SIG-M5 treated with dmso at 0.1 percent for 504 hours (cell line): ENCODE results near the gene ME1.
"Not testable (repeated sequence)": the region's sequence is repeated elsewhere in the genome, so short reads cannot be mapped to it uniquely, and the experiment has no call there.

ENCODE experiments used
- DNase-seq: peaks from one replicate; lab custom pipeline; 2025; ENCODE audit not compliant: unreplicated experiment; lab: John Stamatoyannopoulos, UW

Gene ME1

DNA sequence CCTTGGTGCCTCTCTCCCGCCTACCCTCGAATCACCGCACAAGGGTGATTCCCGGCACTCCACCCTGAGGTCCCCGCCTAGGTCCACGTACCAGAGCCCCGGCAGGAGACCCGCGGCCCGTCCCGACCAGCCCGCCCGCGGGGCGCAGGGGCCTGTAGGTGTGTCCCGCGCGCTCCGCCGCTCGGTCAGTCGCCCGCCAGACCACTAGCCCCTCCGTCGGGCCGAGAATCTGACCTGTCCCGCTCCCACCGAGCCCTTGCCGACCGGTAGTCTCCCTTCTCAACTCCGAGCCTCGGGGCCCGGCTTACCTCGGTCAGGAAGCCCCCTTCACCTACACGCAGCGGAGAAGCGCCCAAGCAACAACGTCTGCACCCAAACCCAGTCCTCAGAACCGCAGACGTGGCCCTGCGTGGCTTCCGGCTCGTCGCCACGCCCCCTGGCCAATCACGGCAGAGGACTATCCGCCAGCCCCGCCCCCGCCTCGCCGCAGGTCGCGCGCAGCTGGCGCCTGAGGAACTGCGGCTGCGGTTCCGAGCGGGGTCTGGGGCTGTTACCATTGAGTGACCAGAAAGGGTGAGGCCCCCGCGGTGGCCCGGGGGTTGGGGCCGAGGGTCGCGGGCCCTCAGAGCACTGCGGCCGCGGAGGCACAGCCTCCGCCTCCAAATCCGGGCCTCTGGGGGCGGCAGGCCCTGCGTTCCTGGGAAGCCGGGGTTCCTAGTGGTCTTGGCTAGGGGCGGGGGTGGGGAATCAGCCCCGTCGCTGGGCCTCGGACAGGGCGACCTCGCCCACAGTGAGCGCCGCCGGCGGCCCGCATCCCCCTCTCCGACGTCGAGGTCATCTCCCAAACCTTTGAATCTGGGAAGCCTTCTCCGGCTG lies 237.7 kb downstream of the ME1 start, which contains the start of the genes PGM3 and RWDD2A:
PGM3 (minus strand) TSS at position 395 of the 876 bp plus-strand sequence. CDS start 2,253 bp downstream, outside the sequence.
RWDD2A (plus strand) TSS at position 487 of the 876 bp plus-strand sequence. CDS start 1,095 bp downstream, outside the sequence.
- peak; percentile 76 for DNase-seq

DNA sequence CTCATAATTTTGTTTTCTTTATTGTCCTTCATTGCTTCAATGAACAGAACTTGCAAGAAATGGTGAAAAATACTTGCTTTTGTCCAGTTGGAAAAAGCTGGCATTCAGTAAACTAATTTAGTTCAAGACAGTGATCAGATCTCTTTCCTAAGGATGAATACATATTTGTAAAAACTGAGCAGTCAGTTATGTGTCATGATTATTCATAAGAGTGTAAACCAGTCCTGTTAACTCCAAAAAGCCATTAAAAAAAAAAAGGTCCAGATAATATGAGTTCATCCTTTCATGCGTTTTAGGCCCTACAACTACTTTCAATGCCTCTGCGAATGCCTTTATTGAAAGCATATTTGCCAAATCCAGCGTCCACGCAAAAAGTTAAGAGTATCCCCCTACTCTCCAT lies 238.4 kb downstream of the ME1 start:
- no peak for DNase-seq

DNA sequence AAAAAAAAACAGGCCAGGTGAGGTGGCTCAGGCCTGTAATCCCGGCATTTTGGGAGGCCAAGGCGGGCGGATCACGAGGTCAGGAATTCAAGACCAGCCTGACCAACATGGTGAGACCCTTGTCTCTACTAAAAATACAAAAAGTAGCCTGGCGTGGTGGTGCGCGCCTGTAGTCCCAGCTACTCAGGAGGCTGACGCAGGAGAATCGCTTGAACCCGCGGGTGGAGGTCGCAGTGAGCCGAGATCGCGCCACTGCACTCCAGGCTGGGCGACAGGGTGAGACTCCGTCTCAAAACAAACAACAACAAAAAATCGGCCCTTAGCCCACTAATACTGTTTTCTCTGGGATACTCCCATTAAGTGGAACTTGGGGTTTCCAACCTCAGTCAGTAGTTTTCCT lies 238.9 kb downstream of the ME1 start:
- not testable (repeated sequence) for DNase-seq

DNA sequence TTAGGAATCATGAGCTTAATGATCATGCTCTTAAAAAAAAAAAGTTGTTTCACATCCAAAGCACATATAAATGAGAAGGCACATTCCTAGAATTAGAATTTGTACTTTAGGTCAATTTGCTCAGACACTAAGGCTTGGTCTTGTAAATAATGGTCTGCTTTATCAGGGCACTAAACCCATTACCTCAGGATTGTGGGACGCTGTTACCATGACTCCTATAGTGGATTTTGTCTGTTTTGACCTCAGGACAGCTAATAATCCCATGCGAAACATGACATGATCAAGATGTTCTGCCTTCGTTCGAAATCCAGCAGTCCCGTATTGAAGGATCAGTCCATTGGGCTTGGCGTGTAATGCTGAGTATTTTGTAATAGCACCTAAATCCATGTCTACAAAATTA lies 240.2 kb downstream of the ME1 start:
- no peak for DNase-seq

DNA sequence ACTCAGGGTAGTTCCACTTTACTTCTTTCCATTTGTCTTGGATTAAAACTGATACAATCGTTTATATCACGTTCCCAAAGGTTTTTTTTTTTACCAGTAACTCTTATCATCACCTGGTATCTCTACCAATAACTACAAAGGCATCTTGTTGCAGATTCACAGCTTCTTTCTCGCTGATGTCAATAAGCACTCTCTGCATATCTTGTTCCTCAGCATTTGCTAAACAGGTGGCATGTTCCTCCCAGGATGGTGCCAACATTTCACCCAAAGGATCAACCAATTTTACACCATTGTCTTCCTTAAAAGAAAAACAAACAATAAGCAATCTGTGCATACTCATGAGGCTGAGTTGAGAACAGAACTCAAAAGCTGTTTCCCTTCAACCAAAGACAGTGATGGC lies 242.3 kb downstream of the ME1 start:
- no peak for DNase-seq

DNA sequence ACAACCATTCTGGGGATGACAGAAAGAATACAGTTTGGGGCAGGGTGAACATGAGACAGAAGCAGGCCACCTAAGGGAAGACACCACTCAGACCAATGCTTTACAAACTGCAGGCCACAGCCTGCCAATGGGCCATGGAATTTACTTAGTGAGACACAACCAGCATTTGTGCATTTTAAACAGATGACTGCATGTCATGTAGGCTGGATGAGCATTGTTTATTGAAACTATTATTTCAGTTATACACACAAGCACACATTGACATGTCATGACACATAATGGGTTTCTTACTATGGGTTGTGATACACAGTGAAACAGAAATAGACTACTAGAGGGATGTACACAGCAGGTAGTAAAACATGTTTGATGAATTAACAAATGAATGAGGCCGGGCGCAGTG lies 245.8 kb downstream of the ME1 start:
- no peak for DNase-seq

DNA sequence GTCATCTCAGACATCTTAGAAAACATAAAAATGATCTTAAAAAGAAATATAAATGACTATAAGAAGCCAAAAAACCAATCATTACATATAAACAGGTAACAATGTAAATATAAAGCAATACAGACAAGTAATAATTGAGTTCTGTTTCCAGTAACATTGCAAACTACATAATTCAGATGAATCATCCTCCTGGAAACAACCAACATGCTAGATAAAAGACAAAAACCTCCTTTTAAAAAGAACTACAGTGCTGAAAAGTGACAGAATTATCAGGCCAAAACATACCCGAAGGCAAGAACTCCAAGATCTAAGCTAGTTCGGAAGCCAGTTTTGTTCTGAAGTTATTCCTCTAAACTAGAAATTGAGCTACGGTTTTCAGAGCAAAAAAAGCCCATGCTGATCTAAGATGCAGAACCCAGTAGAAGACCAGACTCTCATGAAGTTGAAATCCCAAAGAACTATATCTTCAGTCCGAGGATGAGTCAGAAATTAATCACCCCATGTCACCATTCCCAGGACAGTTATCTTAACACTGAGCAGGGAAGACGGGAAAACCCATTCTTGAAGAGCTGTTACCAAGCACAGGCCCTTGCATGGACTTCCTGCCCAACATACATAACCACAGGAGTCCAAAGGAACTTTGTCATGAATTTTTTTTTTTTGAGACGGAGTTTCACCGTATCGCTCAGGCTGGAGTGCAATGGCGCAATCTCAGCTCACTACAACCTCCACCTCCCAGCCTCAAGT lies 247.6 kb downstream of the ME1 start:
- DNase-seq, result no peak

DNA sequence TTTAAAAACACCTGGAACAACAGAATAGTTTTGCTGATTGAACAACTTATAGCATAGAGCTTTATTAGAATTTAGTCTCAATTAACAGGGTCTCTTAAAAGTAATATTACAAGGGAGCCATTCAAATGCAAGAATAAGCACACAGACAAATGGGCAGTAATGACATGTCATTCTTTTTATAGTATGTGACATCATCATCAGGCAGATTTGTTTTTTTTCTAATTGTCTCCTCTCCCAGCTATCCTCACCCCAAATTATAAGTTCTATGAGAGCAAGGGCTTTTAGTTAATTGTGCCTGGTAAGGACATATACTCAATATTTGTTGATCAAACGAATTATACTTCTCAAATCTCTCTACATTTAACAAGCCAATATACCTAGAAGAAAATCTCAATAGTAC lies 248.7 kb downstream of the ME1 start:
- DNase-seq, result no peak

DNA sequence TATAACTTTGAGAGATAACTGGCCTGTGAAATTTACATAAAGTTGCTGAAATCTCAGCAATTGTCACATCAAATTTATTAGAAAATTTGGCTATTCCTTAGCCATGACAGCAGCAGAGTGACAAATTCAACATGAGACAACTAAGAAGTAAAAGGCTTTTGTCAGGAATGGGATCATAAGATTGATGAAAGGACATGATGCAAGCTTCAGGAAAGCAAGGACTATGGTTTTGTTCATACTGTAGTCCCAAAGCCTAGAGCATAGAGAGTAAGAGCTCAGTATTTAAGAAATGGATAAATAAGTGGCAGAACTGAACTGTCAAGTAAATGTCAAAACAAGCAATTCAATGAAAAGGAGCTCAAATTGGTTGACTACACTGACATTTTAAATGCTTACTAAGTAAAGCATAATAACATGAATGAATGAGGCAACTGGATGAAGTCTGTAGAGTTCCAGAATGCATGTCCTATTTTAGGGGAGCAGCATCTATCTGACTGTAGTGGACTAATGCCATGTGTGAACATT lies 250.4 kb downstream of the ME1 start:
- no peak for DNase-seq

DNA sequence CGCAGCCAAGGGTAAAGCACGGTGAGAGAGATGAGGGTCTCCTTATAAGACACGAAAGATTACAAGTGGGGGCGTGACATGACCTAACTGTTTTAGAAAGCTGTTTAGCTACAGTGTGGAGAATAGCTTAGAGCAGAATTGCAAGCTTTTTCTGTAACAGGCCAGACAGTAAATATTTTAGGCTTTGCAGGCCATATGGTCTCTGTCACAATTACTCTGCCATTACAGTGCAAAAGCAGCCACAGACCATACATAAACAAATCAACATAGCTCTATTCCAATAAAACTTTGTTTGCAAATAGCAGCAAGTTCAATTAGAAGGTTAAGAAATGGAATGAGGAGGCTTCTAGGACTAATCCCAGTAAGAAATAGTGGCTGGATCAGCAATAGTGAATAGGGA lies 254.6 kb downstream of the ME1 start:
- DNase-seq, result no peak

DNA sequence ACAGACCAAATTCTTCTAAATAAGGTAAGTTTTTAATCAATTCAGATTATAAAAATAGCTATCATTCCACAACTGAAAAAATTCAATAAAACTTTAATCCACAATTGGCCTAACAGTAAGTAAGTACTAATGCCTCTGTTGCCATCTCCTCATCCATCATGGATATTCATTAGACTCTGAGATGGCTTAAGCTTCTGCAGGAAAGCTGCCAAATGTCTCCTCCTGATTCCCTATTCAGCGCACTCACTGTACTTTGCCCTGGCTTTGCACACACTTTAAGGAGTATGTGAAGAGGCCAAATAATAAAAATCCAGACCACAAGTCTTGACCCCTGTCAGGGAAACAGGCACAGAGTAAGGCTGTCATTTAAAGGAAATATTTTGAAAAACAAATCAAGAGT lies 261.3 kb downstream of the ME1 start:
- no peak for DNase-seq

DNA sequence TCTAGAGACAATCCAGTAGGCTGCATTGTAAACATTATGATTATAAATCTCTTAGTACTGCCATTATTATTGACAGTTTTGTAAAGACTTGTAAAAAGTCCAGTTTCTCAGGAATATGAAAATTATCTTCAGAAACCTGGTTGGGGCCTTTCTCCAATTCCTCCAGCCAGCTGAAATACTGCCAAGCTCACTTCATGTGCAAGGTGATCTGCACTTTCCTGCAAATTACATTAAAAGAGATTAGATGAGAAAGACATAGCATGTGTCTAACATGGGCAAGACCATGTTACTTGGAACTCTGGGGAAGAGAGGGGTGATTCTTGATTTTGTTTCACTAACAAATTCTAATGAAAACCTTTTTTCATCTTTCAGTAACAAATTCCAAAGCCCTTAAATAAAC lies 261.7 kb downstream of the ME1 start:
- DNase-seq, result no peak

DNA sequence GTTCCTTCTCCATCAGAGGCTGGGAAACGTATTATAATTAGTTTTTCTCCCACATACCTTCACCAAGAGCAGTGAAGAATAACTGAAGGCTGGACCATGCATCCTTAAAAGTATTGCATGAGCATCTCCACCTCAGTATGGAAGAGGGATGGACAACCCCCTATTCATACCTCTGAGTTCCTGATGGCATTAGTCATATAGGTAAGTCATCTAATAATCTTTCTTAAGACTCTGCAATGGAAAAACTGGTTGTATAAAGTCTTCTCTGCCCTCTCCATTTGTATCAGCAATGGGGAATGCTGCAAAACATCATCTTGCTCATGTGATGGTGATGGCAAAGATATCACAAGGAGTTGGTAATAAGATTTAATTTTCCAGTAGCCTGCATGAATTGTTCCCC lies 262.3 kb downstream of the ME1 start:
- no peak for DNase-seq

DNA sequence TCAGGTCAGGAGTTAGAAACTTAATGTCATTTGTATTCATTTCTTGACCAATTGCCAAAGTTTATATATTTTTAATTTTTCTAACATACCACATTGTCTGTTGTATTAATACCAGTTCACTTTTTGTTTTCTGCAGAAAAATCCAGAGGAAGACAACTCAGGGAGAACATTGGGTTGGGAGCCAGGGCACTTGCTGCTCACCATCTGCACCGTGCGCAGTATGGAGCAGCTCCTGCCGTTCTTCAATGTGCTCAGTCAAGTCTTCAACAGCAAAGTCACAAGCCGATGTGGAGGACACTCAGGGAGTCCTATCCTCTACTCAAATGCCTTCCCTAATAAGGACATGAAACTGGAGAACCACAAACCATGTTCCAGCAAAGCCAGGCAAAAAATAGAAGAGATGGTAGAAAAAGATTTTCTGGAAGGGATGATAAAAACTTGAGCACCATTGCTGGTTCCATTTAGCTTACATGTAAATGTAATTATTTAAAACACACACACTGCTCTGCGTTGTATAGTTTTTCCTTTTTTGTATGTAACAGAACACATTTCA lies 263.0 kb downstream of the ME1 start:
- DNase-seq, result no peak
